Adrenal gland (tissue), 5 donors: ENCODE data around the gene CDC23.

Experiments
- POLR2A ChIP-seq, 2 donors: fragments of 450-650 bp; IDR thresholded peaks; one replicate each; pipeline ENCODE4 v1.6.1; 2017; ENCODE audit warnings: antibody characterized with exemption in 2 of 2, mild to moderate bottlenecking in 2 of 2, moderate library complexity in 1 of 2
- TF ChIP-seq, protein P1 (sequence below), 6 experiments: fragments of 450-650 bp in 4 of 6; fragments of 200-600 bp in 2 of 6; sonication (generic) in 1 of 6; IDR thresholded peaks; 1 replicate in 5 of 6; 2 replicates in 1 of 6; pipeline versions ENCODE4 v1.5.1 to v1.8.0; 2016 to 2021; ENCODE audit warnings: antibody characterized with exemption in 6 of 6, mild to moderate bottlenecking in 2 of 6, moderate library complexity in 1 of 6
- donor health status: DM: no; HTN: no; CAD: no.

- TF ChIP-seq, protein P1, sequence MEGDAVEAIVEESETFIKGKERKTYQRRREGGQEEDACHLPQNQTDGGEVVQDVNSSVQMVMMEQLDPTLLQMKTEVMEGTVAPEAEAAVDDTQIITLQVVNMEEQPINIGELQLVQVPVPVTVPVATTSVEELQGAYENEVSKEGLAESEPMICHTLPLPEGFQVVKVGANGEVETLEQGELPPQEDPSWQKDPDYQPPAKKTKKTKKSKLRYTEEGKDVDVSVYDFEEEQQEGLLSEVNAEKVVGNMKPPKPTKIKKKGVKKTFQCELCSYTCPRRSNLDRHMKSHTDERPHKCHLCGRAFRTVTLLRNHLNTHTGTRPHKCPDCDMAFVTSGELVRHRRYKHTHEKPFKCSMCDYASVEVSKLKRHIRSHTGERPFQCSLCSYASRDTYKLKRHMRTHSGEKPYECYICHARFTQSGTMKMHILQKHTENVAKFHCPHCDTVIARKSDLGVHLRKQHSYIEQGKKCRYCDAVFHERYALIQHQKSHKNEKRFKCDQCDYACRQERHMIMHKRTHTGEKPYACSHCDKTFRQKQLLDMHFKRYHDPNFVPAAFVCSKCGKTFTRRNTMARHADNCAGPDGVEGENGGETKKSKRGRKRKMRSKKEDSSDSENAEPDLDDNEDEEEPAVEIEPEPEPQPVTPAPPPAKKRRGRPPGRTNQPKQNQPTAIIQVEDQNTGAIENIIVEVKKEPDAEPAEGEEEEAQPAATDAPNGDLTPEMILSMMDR (IDR thresholded peaks at IDR 0.05): no peak
- TF ChIP-seq POLR2A (IDR thresholded peaks at IDR 0.05): no peak
Measured at GRCh38 chr5:138141734-138142133, 71.4 kb downstream of the CDC23 start.
